DMS53 treated with DMSO at 0.1 percent for 48 hours (cell line): ENCODE measurements around the gene SRP54.
"Not testable (repeated sequence)": the region's sequence is repeated elsewhere in the genome, so short reads cannot be mapped to it uniquely, and the experiment has no call there.

ENCODE experiments used
- DNase-seq: peaks from one replicate; lab custom pipeline; 2025; ENCODE audit not compliant: unreplicated experiment; lab: John Stamatoyannopoulos, UW

Gene SRP54

GRCh38 chr14:34983148-34983760 is 462 bp downstream of the SRP54 start:
- DNase-seq = no peak

GRCh38 chr14:34983786-34984185 is 994 bp downstream of the SRP54 start:
- no peak for DNase-seq

- DNase-seq = no peak
Measured at GRCh38 chr14:34985740-34986139, 2.9 kb downstream of the SRP54 start.

- DNase-seq = no peak
Measured at GRCh38 chr14:34987180-34987579, 4.4 kb downstream of the SRP54 start.

GRCh38 chr14:34989762-34990161 is 7.0 kb downstream of the SRP54 start:
- no peak for DNase-seq

GRCh38 chr14:34993426-34993825 is 10.6 kb downstream of the SRP54 start:
- no peak for DNase-seq

- DNase-seq = no peak
Measured at GRCh38 chr14:34994668-34995067, 11.9 kb downstream of the SRP54 start.

GRCh38 chr14:34997762-34998161 is 15.0 kb downstream of the SRP54 start:
- DNase-seq = no peak

GRCh38 chr14:34999500-34999899 is 16.7 kb downstream of the SRP54 start:
- DNase-seq = no peak

GRCh38 chr14:35001621-35002020 is 18.8 kb downstream of the SRP54 start:
- DNase-seq = no peak

- DNase-seq = no peak
Measured at GRCh38 chr14:35004839-35005238, 22.0 kb downstream of the SRP54 start.

GRCh38 chr14:35016568-35016967 is 33.8 kb downstream of the SRP54 start:
- DNase-seq = no peak

GRCh38 chr14:35020713-35021112 is 37.9 kb downstream of the SRP54 start:
- DNase-seq = no peak

- no peak for DNase-seq
Measured at GRCh38 chr14:35028435-35028834, 45.6 kb downstream of the SRP54 start.

GRCh38 chr14:35032562-35032961 is 49.8 kb downstream of the SRP54 start:
- no peak for DNase-seq

- DNase-seq = no peak
Measured at GRCh38 chr14:35034440-35034833, 51.6 kb downstream of the SRP54 start.

GRCh38 chr14:35034944-35035554 is 52.3 kb downstream of the SRP54 start:
- DNase-seq = not testable (repeated sequence)

- DNase-seq = not testable (repeated sequence)
Measured at GRCh38 chr14:35038312-35038711, 55.5 kb downstream of the SRP54 start.

- no peak for DNase-seq
Measured at GRCh38 chr14:35042632-35043031, 59.8 kb downstream of the SRP54 start.

GRCh38 chr14:35043046-35043445 is 60.3 kb downstream of the SRP54 start:
- no peak for DNase-seq

GRCh38 chr14:35044939-35045797 is 62.4 kb downstream of the SRP54 start:
- no peak for DNase-seq

GRCh38 chr14:35045798-35046047 is 62.9 kb downstream of the SRP54 start:
- DNase-seq = no peak
